NCI-H146 treated with DMSO at 0.1 percent for 48 hours (cell line): ENCODE data around the gene CDKN2A.

ENCODE experiments used
- DNase-seq: peaks from one replicate; lab custom pipeline; 2025; ENCODE audit not compliant: unreplicated experiment; lab: John Stamatoyannopoulos, UW

The CDKN2A gene

DNA sequence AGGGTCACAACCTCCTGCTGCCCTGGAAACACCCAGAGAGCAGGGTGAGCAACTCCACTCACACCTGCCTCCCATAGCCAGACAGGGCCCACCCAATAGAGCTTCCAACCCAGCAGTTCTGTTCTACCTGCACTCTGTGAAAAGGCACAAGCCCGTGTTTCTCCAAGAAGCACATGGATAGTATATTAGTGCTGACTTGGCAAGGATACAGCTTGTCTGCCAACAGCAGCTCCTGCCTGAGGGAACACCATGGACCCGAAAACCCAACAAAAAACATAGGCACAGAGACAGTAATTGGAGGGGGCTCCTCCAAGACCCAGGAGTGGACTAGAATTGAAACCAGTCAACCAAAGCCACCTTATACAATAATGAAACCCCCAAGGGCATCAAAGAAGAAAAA lies 48.6 kb downstream of the CDKN2A start:
- DNase-seq: no peak

- no peak for DNase-seq
Measured at GRCh38 chr9:21943464-21943863, 50.7 kb downstream of the CDKN2A start.

DNA sequence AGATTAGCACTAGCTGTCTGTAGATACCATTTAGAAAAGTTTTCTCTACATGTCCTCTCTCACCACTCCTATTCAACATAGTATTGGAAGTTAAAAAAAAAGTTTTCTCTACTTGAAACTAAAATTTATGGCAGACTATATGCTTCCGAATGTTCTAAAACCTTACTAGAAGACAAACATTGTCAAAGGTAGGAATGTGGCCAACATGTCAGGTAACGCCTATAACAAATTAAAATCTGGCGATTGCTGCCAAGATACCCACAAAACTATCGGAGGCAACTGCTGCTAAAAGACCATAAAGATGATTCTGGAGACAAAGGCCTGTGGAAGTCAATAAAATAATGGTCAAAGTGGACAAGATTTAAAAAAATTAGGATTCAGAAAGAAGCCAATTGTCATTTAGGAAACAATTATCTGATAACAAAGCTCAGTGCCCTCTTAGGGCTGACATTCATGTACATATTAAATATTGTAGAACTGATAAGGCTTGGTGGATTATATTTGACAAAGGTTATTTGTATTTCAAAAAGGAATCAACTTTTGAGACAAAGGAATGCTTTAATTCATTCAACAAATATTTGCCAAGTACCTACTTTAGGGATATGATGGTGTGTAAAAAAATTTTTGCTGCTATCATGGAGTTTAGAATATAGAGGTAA lies 52.7 kb downstream of the CDKN2A start:
- no peak for DNase-seq

GRCh38 chr9:21936161-21936560 lies 58.0 kb downstream of the CDKN2A start:
- DNase-seq: no peak

DNA sequence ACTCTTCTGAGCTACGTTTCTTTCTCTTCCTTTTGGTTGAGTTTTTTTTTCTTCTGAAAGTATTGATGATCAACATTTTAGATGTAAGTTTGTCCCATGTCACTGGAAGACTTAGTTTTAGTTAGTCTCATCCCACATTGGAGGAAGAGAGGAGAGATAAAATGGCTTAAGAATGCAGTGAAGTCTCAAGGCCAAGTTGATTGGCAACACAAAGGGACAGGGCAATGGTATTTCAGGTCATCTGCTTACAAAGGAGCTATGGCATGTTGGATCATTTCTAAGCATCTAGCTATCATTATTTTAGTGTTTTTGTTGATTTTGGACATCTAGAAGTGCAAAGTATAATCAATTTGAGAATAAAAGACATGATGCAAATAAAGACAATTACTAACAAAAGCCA lies 58.6 kb downstream of the CDKN2A start:
- DNase-seq: no peak

DNA sequence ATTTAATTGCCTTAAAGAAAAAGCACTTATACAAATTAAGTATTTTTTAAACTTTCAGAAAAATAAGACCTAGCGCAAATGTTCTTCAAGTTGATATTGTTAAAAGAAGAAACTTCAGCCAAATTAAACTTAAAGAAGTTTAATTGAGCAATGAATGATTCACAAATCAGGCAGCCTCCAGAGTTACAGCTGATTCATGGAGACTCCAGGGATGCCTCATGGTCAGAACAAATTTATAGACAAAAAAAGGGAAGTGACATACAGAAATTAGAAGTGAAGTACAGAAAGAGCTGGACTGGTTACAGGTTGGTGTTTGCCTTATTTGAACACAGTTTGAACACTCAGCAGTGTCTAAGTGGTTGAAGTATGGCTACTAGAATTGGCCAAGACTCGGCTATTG lies 60.3 kb downstream of the CDKN2A start:
- DNase-seq: no peak

GRCh38 chr9:21933281-21933680 lies 60.9 kb downstream of the CDKN2A start:
- DNase-seq: no peak

- no peak for DNase-seq
Measured at GRCh38 chr9:21931428-21931827, 62.8 kb downstream of the CDKN2A start.

- no peak for DNase-seq
Measured at GRCh38 chr9:21927752-21928151, 66.4 kb downstream of the CDKN2A start.

GRCh38 chr9:21923694-21924093 lies 70.5 kb downstream of the CDKN2A start:
- no peak for DNase-seq

- no peak for DNase-seq
Measured at GRCh38 chr9:21919377-21920362, 74.5 kb downstream of the CDKN2A start.
